ENCODE measurements around the gene H6PD. TPM values are rescaled to one million over a fixed set of nuclear protein-coding genes. Genes with fewer than 3 reads are reported as not detected.

The H6PD gene
- total RNA-seq, 1 donor from 2014 or later: 36.2 TPM

- Mint-ChIP-seq H3K27ac (no peak overlapping the region), H3K9me3 (ENCODE audit: low read depth) (peaks cover 12% of the 10 kb centered on the region), H3K4me1 (ENCODE audit: low read depth) (peaks cover 9% of the 10 kb centered on the region), H3K4me3 (ENCODE audit: low read depth) (no peak overlapping the region), H3K27me3 (no peaks in the 10 kb centered on the region), H3K36me3 (ENCODE audit: insufficient read depth) (peaks cover 12% of the 10 kb centered on the region)
- no peak for TF ChIP-seq CTCF (IDR thresholded peaks at IDR 0.05; ENCODE audit: unreplicated experiment)
- no peak for DNase-seq (ENCODE audit: low spot score, unreplicated experiment)
Measured at GRCh38 chr1:9256332-9256731, 21.8 kb downstream of the H6PD start.

- Mint-ChIP-seq H3K9me3 (ENCODE audit: low read depth) (peaks cover 12% of the 10 kb centered on the region), H3K27ac (no peak overlapping the region), H3K4me3 (ENCODE audit: low read depth) (no peak overlapping the region), H3K4me1 (ENCODE audit: low read depth) (peaks cover 7% of the 10 kb centered on the region), H3K27me3 (no peaks in the 10 kb centered on the region), H3K36me3 (ENCODE audit: insufficient read depth) (peaks cover 12% of the 10 kb centered on the region)
- DNase-seq (ENCODE audit: low spot score, unreplicated experiment): no peak
- no peak for TF ChIP-seq CTCF (IDR thresholded peaks at IDR 0.05; ENCODE audit: unreplicated experiment)
Measured at GRCh38 chr1:9257851-9258250, 23.3 kb downstream of the H6PD start.

GRCh38 chr1:9258629-9259028, 24.1 kb downstream of the H6PD start:
- peaks cover 2% of the 10 kb centered on the region for H3K4me1 Mint-ChIP-seq (ENCODE audit: low read depth)
- no peaks in the 10 kb centered on the region for H3K27me3 Mint-ChIP-seq
- H3K9me3 Mint-ChIP-seq (ENCODE audit: low read depth): peaks cover 12% of the 10 kb centered on the region
- H3K27ac Mint-ChIP-seq: no peak overlapping the region
- no peak for DNase-seq (ENCODE audit: low spot score, unreplicated experiment)
- H3K36me3 Mint-ChIP-seq (ENCODE audit: insufficient read depth): peaks cover 12% of the 10 kb centered on the region
- TF ChIP-seq CTCF (IDR thresholded peaks at IDR 0.05; ENCODE audit: unreplicated experiment): no peak
- no peak overlapping the region for H3K4me3 Mint-ChIP-seq (ENCODE audit: low read depth)

GRCh38 chr1:9260059-9260766, 25.6 kb downstream of the H6PD start:
- H3K27ac Mint-ChIP-seq: no peak overlapping the region
- TF ChIP-seq CTCF (IDR thresholded peaks at IDR 0.05; ENCODE audit: unreplicated experiment): no peak
- peaks cover 12% of the 10 kb centered on the region for H3K9me3 Mint-ChIP-seq (ENCODE audit: low read depth)
- no peaks in the 10 kb centered on the region for H3K4me1 Mint-ChIP-seq (ENCODE audit: low read depth)
- peaks cover 12% of the 10 kb centered on the region for H3K36me3 Mint-ChIP-seq (ENCODE audit: insufficient read depth)
- no peak overlapping the region for H3K4me3 Mint-ChIP-seq (ENCODE audit: low read depth)
- DNase-seq (ENCODE audit: low spot score, unreplicated experiment): no peak
- H3K27me3 Mint-ChIP-seq: no peaks in the 10 kb centered on the region

GRCh38 chr1:9261496-9261895, 26.9 kb downstream of the H6PD start:
- no peak for DNase-seq (ENCODE audit: low spot score, unreplicated experiment)
- H3K4me3 Mint-ChIP-seq (ENCODE audit: low read depth): no peak overlapping the region
- H3K36me3 Mint-ChIP-seq (ENCODE audit: insufficient read depth): peaks cover 12% of the 10 kb centered on the region
- no peaks in the 10 kb centered on the region for H3K27me3 Mint-ChIP-seq
- peaks cover 12% of the 10 kb centered on the region for H3K9me3 Mint-ChIP-seq (ENCODE audit: low read depth)
- H3K4me1 Mint-ChIP-seq (ENCODE audit: low read depth): no peaks in the 10 kb centered on the region
- TF ChIP-seq CTCF (IDR thresholded peaks at IDR 0.05; ENCODE audit: unreplicated experiment): no peak
- no peak overlapping the region for H3K27ac Mint-ChIP-seq
